IMR-90 (cell line): ENCODE measurements around the gene SERPINF2. TPM values are rescaled to one million over a fixed set of nuclear protein-coding genes. Genes with fewer than 3 reads are reported as not detected.

Source experiments
- ATAC-seq: fragments of 200-7000 bp; cut with Tn5 transposase; 2 replicates; pipeline ENCODE4 v1.9.1; 2020; ENCODE audit warnings: low read depth, mild to moderate bottlenecking, moderate library complexity
- BruUV-seq: library from RNA; stranded (reverse); fragments of 400-500 nt; replicated peaks from 2 replicates; lab custom pipeline; 2021; lab: Mats Ljungman, UMichigan
- CTCF ChIA-PET: fragments of 300-600 bp; formaldehyde crosslinking; extraction: SDS; loops from one replicate; lab custom pipeline; 2021; ENCODE audit warnings: antibody characterized with exemption; lab: Yijun Ruan, JAX
- POLR2A ChIA-PET: fragments of 300-600 bp; sonication (Branson Sonifier 250); formaldehyde crosslinking; loops from one replicate; lab custom pipeline; 2022; ENCODE audit warnings: antibody characterized with exemption; ENCODE audit not compliant: unreplicated experiment; lab: Charles Lee
- DNase-seq: peaks from one replicate; pipeline ENCODE4 v3.0.0; 2013
- H2AFZ ChIP-seq: replicated peaks from 2 replicates; pipeline ENCODE3; 2013; ENCODE audit warnings: low read length, mild to moderate bottlenecking; ENCODE audit not compliant: poor library complexity
- H2AK5ac ChIP-seq: 2 replicates; pipeline ENCODE4 v1.6.1; 2013; ENCODE audit warnings: low read depth, low read length, inconsistent platforms
- H2AK9ac ChIP-seq: replicated peaks from 2 replicates; pipeline ENCODE3; 2013; ENCODE audit warnings: mild to moderate bottlenecking, low read depth, low read length, moderate library complexity; ENCODE audit not compliant: poor library complexity
- H2BK120ac ChIP-seq: 2 replicates; pipeline ENCODE4 v1.6.1; 2013; ENCODE audit warnings: low read depth, low read length, inconsistent platforms
- H2BK15ac ChIP-seq: 3 replicates; pipeline ENCODE4 v1.6.1; 2013; ENCODE audit warnings: low read depth, low read length, inconsistent platforms
- H2BK20ac ChIP-seq: 2 replicates; pipeline ENCODE4 v1.6.1; 2013; ENCODE audit warnings: low read depth, mild to moderate bottlenecking, inconsistent platforms, low read length, moderate library complexity
- H2BK5ac ChIP-seq: 2 replicates; pipeline ENCODE4 v1.6.1; 2013; ENCODE audit warnings: mild to moderate bottlenecking, low read depth, low read length, inconsistent platforms; ENCODE audit not compliant: poor library complexity, severe bottlenecking
- H3K14ac ChIP-seq: replicated peaks from 2 replicates; pipeline ENCODE4 v1.6.1; 2013; ENCODE audit warnings: low read depth, low read length, inconsistent platforms
- H3K18ac ChIP-seq: 2 replicates; pipeline ENCODE4 v1.6.1; 2013; ENCODE audit warnings: low read depth, low read length, control low read depth
- H3K23ac ChIP-seq: 2 replicates; pipeline ENCODE4 v1.6.1; 2013; ENCODE audit warnings: low read depth, low read length, inconsistent platforms
- H3K27ac ChIP-seq: 2 replicates; pipeline ENCODE4 v1.5.1; 2013; ENCODE audit warnings: mild to moderate bottlenecking, control low read depth, low read length; ENCODE audit not compliant: insufficient read depth
- H3K27me3 ChIP-seq: 2 replicates; pipeline ENCODE4 v1.6.1; 2013; ENCODE audit warnings: low read length; ENCODE audit not compliant: control insufficient read depth, insufficient read depth
- H3K36me3 ChIP-seq: 2 replicates; pipeline ENCODE4 v1.6.1; 2013; ENCODE audit warnings: low read length, mixed read lengths; ENCODE audit not compliant: control insufficient read depth, insufficient read depth
- H3K4ac ChIP-seq: 2 replicates; pipeline ENCODE4 v1.6.1; 2013; ENCODE audit warnings: low read depth, low read length, inconsistent platforms
- H3K4me1 ChIP-seq: 2 replicates; pipeline ENCODE4 v1.6.1; 2013; ENCODE audit warnings: low read length, mixed read lengths; ENCODE audit not compliant: control insufficient read depth, insufficient read depth
- H3K4me2 ChIP-seq: 2 replicates; pipeline ENCODE4 v1.6.1; 2013; ENCODE audit warnings: low read depth, mild to moderate bottlenecking, control low read depth, low read length, moderate library complexity
- H3K4me3 ChIP-seq: 2 replicates; pipeline ENCODE4 v1.5.1; 2013; ENCODE audit warnings: low read depth, mild to moderate bottlenecking, control low read depth, low read length, moderate library complexity; ENCODE audit not compliant: insufficient read depth
- H3K56ac ChIP-seq: 2 replicates; pipeline ENCODE4 v1.6.1; 2013; ENCODE audit warnings: low read length, inconsistent platforms; ENCODE audit not compliant: insufficient read depth; ENCODE audit errors: extremely low read depth
- H3K79me1 ChIP-seq, 2 experiments: 2 replicates each; pipeline ENCODE4 v1.6.1; 2013; ENCODE audit warnings: low read length in 2 of 2, inconsistent platforms in 1 of 2, low read depth in 1 of 2
- H3K9ac ChIP-seq: 2 replicates; pipeline ENCODE4 v1.6.1; 2013; ENCODE audit warnings: low read depth, low read length, control low read depth
- H3K9me1 ChIP-seq: 2 replicates; pipeline ENCODE4 v1.6.1; 2013; ENCODE audit warnings: low read length, inconsistent platforms; ENCODE audit not compliant: insufficient read depth
- H3K9me3 ChIP-seq: 2 replicates; pipeline ENCODE4 v1.6.1; 2013; ENCODE audit warnings: low read length; ENCODE audit not compliant: control insufficient read depth, insufficient read depth
- H4K20me1 ChIP-seq: 2 replicates; pipeline ENCODE4 v1.6.1; 2013; ENCODE audit warnings: low read length, inconsistent platforms; ENCODE audit not compliant: insufficient read depth
- H4K5ac ChIP-seq: 2 replicates; pipeline ENCODE4 v1.6.1; 2013; ENCODE audit warnings: mild to moderate bottlenecking, low read depth, low read length, control low read depth
- H4K8ac ChIP-seq, 2 experiments: 2 replicates each; pipeline ENCODE4 v1.6.1; 2013; ENCODE audit warnings: low read depth in 2 of 2, low read length in 2 of 2, control low read depth in 1 of 2, inconsistent platforms in 1 of 2
- H4K91ac ChIP-seq: 2 replicates; pipeline ENCODE4 v1.6.1; 2013; ENCODE audit warnings: low read depth, low read length, inconsistent platforms; ENCODE audit not compliant: insufficient read depth
- BHLHE40 ChIP-seq: fragments of 150-350 bp; IDR thresholded peaks from 2 replicates; pipeline ENCODE4 v1.6.1; 2016; ENCODE audit warnings: mild to moderate bottlenecking, low read depth, low read length
- ELK1 ChIP-seq: fragments of 150-350 bp; IDR thresholded peaks from 2 replicates; pipeline ENCODE4 v1.6.1; 2016; ENCODE audit warnings: low read depth, mild to moderate bottlenecking, low read length, moderate library complexity, borderline replicate concordance
- FOS ChIP-seq: fragments of 150-350 bp; IDR thresholded peaks from 2 replicates; pipeline ENCODE4 v1.6.1; 2016; ENCODE audit warnings: low read depth, low read length
- MXI1 ChIP-seq: IDR thresholded peaks from 2 replicates; pipeline ENCODE4 v1.6.1; 2012; ENCODE audit warnings: low read depth, mild to moderate bottlenecking, low read length, moderate library complexity, borderline replicate concordance
- NFE2L2 ChIP-seq: fragments of 150-350 bp; IDR thresholded peaks from 2 replicates; pipeline ENCODE4 v1.6.1; 2016; ENCODE audit warnings: low read depth, mild to moderate bottlenecking, low read length
- RCOR1 ChIP-seq: IDR thresholded peaks from 2 replicates; pipeline ENCODE4 v1.6.1; 2012; ENCODE audit warnings: mild to moderate bottlenecking, low read length, improper control_type of control experiment; ENCODE audit not compliant: insufficient replicate concordance
- RFX5 ChIP-seq: IDR thresholded peaks from 2 replicates; pipeline ENCODE4 v1.8.0; 2012; ENCODE audit warnings: low read depth, mild to moderate bottlenecking, low read length, moderate library complexity
- SMC3 ChIP-seq: fragments of 150-350 bp; IDR thresholded peaks from 2 replicates; pipeline ENCODE4 v1.6.1; 2016; ENCODE audit warnings: low read depth, mild to moderate bottlenecking, antibody characterized with exemption, low read length, moderate library complexity
- USF2 ChIP-seq: fragments of 150-350 bp; IDR thresholded peaks from 2 replicates; pipeline ENCODE4 v1.6.1; 2017; ENCODE audit warnings: mild to moderate bottlenecking, antibody characterized with exemption, low read length, low read depth
- WGBS, 2 experiments: methylation state at CpG; one replicate each; pipeline versions ENCODE4 v1.1.5 to v1.1.7; 2013; ENCODE audit warnings: missing lambda C conversion rate in 2 of 2; ENCODE audit not compliant: insufficient read length in 1 of 2; ENCODE audit errors: extremely low coverage in 2 of 2; 5-methylcytosine and 5-hydroxymethylcytosine counted together
- dilution Hi-C: fragments of 300-500 bp; cut with HindIII; formaldehyde crosslinking; loops from one replicate; pipeline ENCODE4 v1.14.3; 2018; ENCODE audit warnings: low sequenced_read_pairs; ENCODE audit not compliant: unreplicated experiment
- in situ Hi-C: fragments of 300-500 bp; cut with MboI; formaldehyde crosslinking; loops from 3 replicates; pipeline ENCODE4 v1.14.3; 2019; ENCODE audit warnings: low sequenced_read_pairs, inconsistent platforms, mixed read lengths
- intact Hi-C: fragments of 100-400 bp; cut with micrococcal nuclease; formaldehyde crosslinking; loops from 2 replicates; pipeline ENCODE4 v1.10.0; 2022
- polyA plus RNA-seq, 3 experiments: library from polyadenylated mRNA; depleted of rRNA; stranded (reverse); fragments of >200 nt; gene quantifications; 2 replicates each; pipeline ENCODE4 v1.2.3, GENCODE V29; 2012; ENCODE audit warnings: low replicate concordance in 1 of 3
- total RNA-seq: library from RNA; depleted of rRNA; stranded (reverse); fragments of >200 nt; gene quantifications from 2 replicates; pipeline ENCODE4 v1.2.3, GENCODE V29; 2012

SERPINF2 gene
- total and polyA plus RNA-seq, 2 of the 4 experiments (the other 2 are of a cell fraction): not detected

- Histone ChIP-seq H3K36me3 (peaks cover 12% of the 10 kb centered on the region), H3K27me3 (no peaks in the 10 kb centered on the region), H3K9ac (peak overlapping the region; percentile 8; the same call in 1 of the 2 replicates), H3K18ac (peak overlapping the region; percentile 8), H3K9me3 (no peaks in the 10 kb centered on the region), H2AK9ac (peak overlapping the region; percentile 31), H2BK5ac (peak overlapping the region; percentile 38), H2AFZ (peak overlapping the region; percentile 33), H2BK120ac (peak overlapping the region; percentile 68), H3K4me3 (no peak overlapping the region), H3K14ac (peak overlapping the region; percentile 78), H4K20me1 (peaks cover 8% of the 10 kb centered on the region), H3K9me1 (peaks cover 12% of the 10 kb centered on the region), H4K5ac (peak overlapping the region; percentile 11; the same call in 1 of the 2 replicates), H2BK15ac (no peak overlapping the region; the same call in 2 of the 3 replicates), H4K8ac (peak overlapping the region; percentile 18 to 75; a peak in 3 of 4 replicates), H3K27ac (peak overlapping the region; percentile 1; the same call in 1 of the 2 replicates), H3K4me2 (no peak overlapping the region), H4K91ac (peak overlapping the region; percentile 59), H2BK20ac (peak overlapping the region; percentile 72; the same call in 1 of the 2 replicates), H3K79me1 (peaks cover 2 to 35% of the 10 kb centered on the region in 2 experiments; a peak in 2 of 4 replicates), H3K4ac (peak overlapping the region; percentile 75), H3K23ac (0 out of 2 replicates have a peak overlapping the region, but pooled peaks have one; percentile 55), H2AK5ac (peak overlapping the region; percentile 75), H3K4me1 (peaks cover 28% of the 10 kb centered on the region), H3K56ac (no peak overlapping the region)
- in situ Hi-C loops (loop anchor here (10.0 kb wide), 1 partner anchor 128 kb away; no protein-coding TSS in a partner anchor), dilution Hi-C loops (no loop called here), intact Hi-C loops (loop anchor here (10.0 kb wide), 1 partner anchor 208 kb away; no protein-coding TSS in a partner anchor)
- CTCF ChIA-PET: interaction anchor here (0.5 to 5.5 kb wide), 9 partner anchors 10 to 418 kb away, joined by 3 to 31 read pairs (median 5); partner anchors contain the start of genes RILP and SERPINF1
- TF ChIP-seq MXI1 (no peak), USF2 (no peak), FOS (no peak), ELK1 (no peak), RCOR1 (no peak), SMC3 (no peak), RFX5 (no peak), NFE2L2 (no peak), BHLHE40 (no peak)
- POLR2A ChIA-PET: interaction anchor here (0.9 to 1.1 kb wide), 2 partner anchors 67 kb away, joined by 4 to 11 read pairs; no protein-coding TSS in a partner anchor
- no TSS peak for BruUV-seq
- 82% methylated on average over 3 of the region's 19 CpGs; no CpG with 5 or more reads in 1 of the 2 experiments for WGBS, 2 experiments
- DNase-seq (no peak), ATAC-seq (no peak)
Measured at GRCh38 chr17:1783271-1783670, 40.6 kb downstream of the SERPINF2 start.
